ENCODE measurements around the gene XPO5.

DNA sequence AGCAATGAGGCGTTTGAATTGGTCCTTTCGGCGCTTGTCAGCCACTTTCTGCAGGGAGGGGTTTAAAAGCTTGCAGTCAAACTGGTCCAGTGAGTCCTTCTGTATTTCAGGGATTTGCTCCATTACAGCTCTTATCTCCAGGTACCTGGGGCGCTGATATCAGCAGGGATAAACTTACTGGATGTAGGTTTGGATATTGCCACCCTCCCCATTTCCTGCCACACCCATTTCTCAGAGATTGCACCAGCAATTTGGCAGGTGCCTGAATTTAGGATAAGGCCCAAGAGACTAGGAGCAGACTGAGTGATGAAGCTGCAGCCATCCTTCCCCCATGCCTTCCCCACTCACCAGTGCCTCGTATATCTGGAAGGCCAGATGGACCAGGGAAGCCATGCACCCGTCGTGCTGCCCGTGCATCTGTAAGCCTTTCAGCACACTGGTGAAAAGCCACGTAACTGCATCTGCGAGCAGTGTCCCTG is 51.3 kb downstream of the XPO5 start:
- TF ChIP-seq, protein P1, sequence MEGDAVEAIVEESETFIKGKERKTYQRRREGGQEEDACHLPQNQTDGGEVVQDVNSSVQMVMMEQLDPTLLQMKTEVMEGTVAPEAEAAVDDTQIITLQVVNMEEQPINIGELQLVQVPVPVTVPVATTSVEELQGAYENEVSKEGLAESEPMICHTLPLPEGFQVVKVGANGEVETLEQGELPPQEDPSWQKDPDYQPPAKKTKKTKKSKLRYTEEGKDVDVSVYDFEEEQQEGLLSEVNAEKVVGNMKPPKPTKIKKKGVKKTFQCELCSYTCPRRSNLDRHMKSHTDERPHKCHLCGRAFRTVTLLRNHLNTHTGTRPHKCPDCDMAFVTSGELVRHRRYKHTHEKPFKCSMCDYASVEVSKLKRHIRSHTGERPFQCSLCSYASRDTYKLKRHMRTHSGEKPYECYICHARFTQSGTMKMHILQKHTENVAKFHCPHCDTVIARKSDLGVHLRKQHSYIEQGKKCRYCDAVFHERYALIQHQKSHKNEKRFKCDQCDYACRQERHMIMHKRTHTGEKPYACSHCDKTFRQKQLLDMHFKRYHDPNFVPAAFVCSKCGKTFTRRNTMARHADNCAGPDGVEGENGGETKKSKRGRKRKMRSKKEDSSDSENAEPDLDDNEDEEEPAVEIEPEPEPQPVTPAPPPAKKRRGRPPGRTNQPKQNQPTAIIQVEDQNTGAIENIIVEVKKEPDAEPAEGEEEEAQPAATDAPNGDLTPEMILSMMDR (IDR thresholded peaks at IDR 0.05 in 2 of 3, conservative IDR thresholded peaks at IDR 0.05 in 1 of 3; ENCODE audit: borderline replicate concordance in 1 of 3, insufficient read depth in 1 of 3, low read depth in 2 of 3, low read length in 2 of 3), result no peak
- TF ChIP-seq, protein P2, sequence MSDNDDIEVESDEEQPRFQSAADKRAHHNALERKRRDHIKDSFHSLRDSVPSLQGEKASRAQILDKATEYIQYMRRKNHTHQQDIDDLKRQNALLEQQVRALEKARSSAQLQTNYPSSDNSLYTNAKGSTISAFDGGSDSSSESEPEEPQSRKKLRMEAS (IDR thresholded peaks at IDR 0.05), result no peak

Data from HCT116 (cell line).